Measurements from ENCODE around the gene ASB16.
A peak's percentile ranks its signal among the peaks of the same experiment; 100 is the strongest.

Gene ASB16

GRCh38 chr17:44205962-44206824 is 35.7 kb downstream of the ASB16 start:
- ATAC-seq (ENCODE audit: low read depth) (no peak), DNase-seq (ENCODE audit: low spot score in 2 of 2) (no peak)
- Mint-ChIP-seq H3K4me3 (no peak overlapping the region), H3K9me3 (no peaks in the 10 kb centered on the region), H3K27me3 (no peaks in the 10 kb centered on the region), H3K27ac (no peak overlapping the region), H3K4me1 (peaks cover 33% of the 10 kb centered on the region), H3K36me3 (peaks cover 18% of the 10 kb centered on the region)

GRCh38 chr17:44206825-44207155 is 36.3 kb downstream of the ASB16 start:
- ATAC-seq (ENCODE audit: low read depth) (no peak), DNase-seq (ENCODE audit: low spot score in 2 of 2) (no peak)
- no peaks in the 10 kb centered on the region for H3K9me3 Mint-ChIP-seq
- no peak overlapping the region for H3K27ac Mint-ChIP-seq
- peaks cover 32% of the 10 kb centered on the region for H3K4me1 Mint-ChIP-seq
- H3K4me3 Mint-ChIP-seq: no peak overlapping the region
- H3K36me3 Mint-ChIP-seq: peaks cover 18% of the 10 kb centered on the region
- no peaks in the 10 kb centered on the region for H3K27me3 Mint-ChIP-seq

- Mint-ChIP-seq H3K4me1 (peaks cover 34% of the 10 kb centered on the region), H3K9me3 (no peaks in the 10 kb centered on the region), H3K36me3 (peaks cover 18% of the 10 kb centered on the region), H3K4me3 (no peak overlapping the region), H3K27me3 (no peaks in the 10 kb centered on the region), H3K27ac (no peak overlapping the region)
- ATAC-seq (ENCODE audit: low read depth) (no peak), DNase-seq (ENCODE audit: low spot score in 2 of 2) (no peak)
Measured at GRCh38 chr17:44207319-44207718, 36.8 kb downstream of the ASB16 start.

GRCh38 chr17:44207743-44208142 is 37.2 kb downstream of the ASB16 start:
- Mint-ChIP-seq H3K4me1 (peaks cover 33% of the 10 kb centered on the region), H3K27ac (no peak overlapping the region), H3K9me3 (no peaks in the 10 kb centered on the region), H3K27me3 (no peaks in the 10 kb centered on the region), H3K4me3 (no peak overlapping the region), H3K36me3 (peaks cover 18% of the 10 kb centered on the region)
- DNase-seq (ENCODE audit: low spot score in 2 of 2) (no peak), ATAC-seq (ENCODE audit: low read depth) (no peak)

- no peaks in the 10 kb centered on the region for H3K27me3 Mint-ChIP-seq
- H3K4me3 Mint-ChIP-seq: peak overlapping the region; percentile 58
- ATAC-seq (ENCODE audit: low read depth) (peak; percentile 28), DNase-seq (ENCODE audit: low spot score in 2 of 2) (no peak)
- no peaks in the 10 kb centered on the region for H3K9me3 Mint-ChIP-seq
- peaks cover 27% of the 10 kb centered on the region for H3K36me3 Mint-ChIP-seq
- H3K4me1 Mint-ChIP-seq: peaks cover 32% of the 10 kb centered on the region
- H3K27ac Mint-ChIP-seq: peak overlapping the region; percentile 83
Measured at GRCh38 chr17:44209786-44210341, 39.4 kb downstream of the ASB16 start.

GRCh38 chr17:44210342-44211192 is 40.1 kb downstream of the ASB16 start:
- Mint-ChIP-seq H3K4me3 (peak overlapping the region; percentile 58), H3K27me3 (no peaks in the 10 kb centered on the region), H3K4me1 (peaks cover 39% of the 10 kb centered on the region), H3K27ac (peak overlapping the region; percentile 83), H3K36me3 (peaks cover 31% of the 10 kb centered on the region), H3K9me3 (no peaks in the 10 kb centered on the region)
- DNase-seq (ENCODE audit: low spot score in 2 of 2) (peak; percentile 95 to 97), ATAC-seq (ENCODE audit: low read depth) (peak; percentile 97)

GRCh38 chr17:44211281-44212265 is 41.1 kb downstream of the ASB16 start:
- DNase-seq (ENCODE audit: low spot score in 2 of 2) (no peak), ATAC-seq (ENCODE audit: low read depth) (no peak)
- Mint-ChIP-seq H3K4me1 (peaks cover 44% of the 10 kb centered on the region), H3K27me3 (no peaks in the 10 kb centered on the region), H3K36me3 (peaks cover 35% of the 10 kb centered on the region), H3K27ac (no peak overlapping the region), H3K9me3 (no peaks in the 10 kb centered on the region), H3K4me3 (no peak overlapping the region)

- H3K36me3 Mint-ChIP-seq: peaks cover 32% of the 10 kb centered on the region
- no peak for ATAC-seq (ENCODE audit: low read depth)
- H3K4me1 Mint-ChIP-seq: peaks cover 52% of the 10 kb centered on the region
Measured at GRCh38 chr17:44212507-44213402, 42.3 kb downstream of the ASB16 start.

GRCh38 chr17:44213403-44214229 is 43.1 kb downstream of the ASB16 start:
- peaks cover 47% of the 10 kb centered on the region for H3K4me1 Mint-ChIP-seq
- DNase-seq (ENCODE audit: low spot score in 2 of 2) (no peak), ATAC-seq (ENCODE audit: low read depth) (no peak)
- H3K36me3 Mint-ChIP-seq: peaks cover 26% of the 10 kb centered on the region
- peak overlapping the region; percentile 87 for H3K27ac Mint-ChIP-seq
- H3K4me3 Mint-ChIP-seq: no peak overlapping the region
- no peaks in the 10 kb centered on the region for H3K9me3 Mint-ChIP-seq
- H3K27me3 Mint-ChIP-seq: no peaks in the 10 kb centered on the region

More at GRCh38 chr17:44212507-44213402, 42.3 kb downstream of the ASB16 start:
- Mint-ChIP-seq H3K27ac (peak overlapping the region; percentile 87), H3K9me3 (no peaks in the 10 kb centered on the region), H3K27me3 (no peaks in the 10 kb centered on the region), H3K4me3 (no peak overlapping the region)
- DNase-seq (ENCODE audit: low spot score in 2 of 2): no peak

- H3K36me3 Mint-ChIP-seq: peaks cover 24% of the 10 kb centered on the region
- DNase-seq (ENCODE audit: low spot score in 2 of 2) (no peak), ATAC-seq (ENCODE audit: low read depth) (no peak)
- H3K27ac Mint-ChIP-seq: peak overlapping the region; percentile 87
- no peaks in the 10 kb centered on the region for H3K27me3 Mint-ChIP-seq
- no peaks in the 10 kb centered on the region for H3K9me3 Mint-ChIP-seq
- H3K4me1 Mint-ChIP-seq: peaks cover 47% of the 10 kb centered on the region
- no peak overlapping the region for H3K4me3 Mint-ChIP-seq
Measured at GRCh38 chr17:44214230-44214494, 43.7 kb downstream of the ASB16 start.

- H3K36me3 Mint-ChIP-seq: peaks cover 22% of the 10 kb centered on the region
- ATAC-seq (ENCODE audit: low read depth) (no peak), DNase-seq (ENCODE audit: low spot score in 2 of 2) (no peak)
- H3K4me3 Mint-ChIP-seq: peak overlapping the region; percentile 77
- H3K27ac Mint-ChIP-seq: peak overlapping the region; percentile 87
- H3K4me1 Mint-ChIP-seq: peaks cover 47% of the 10 kb centered on the region
- no peaks in the 10 kb centered on the region for H3K27me3 Mint-ChIP-seq
- H3K9me3 Mint-ChIP-seq: no peaks in the 10 kb centered on the region
Measured at GRCh38 chr17:44214896-44215295, 44.4 kb downstream of the ASB16 start.

- Mint-ChIP-seq H3K36me3 (peaks cover 20% of the 10 kb centered on the region), H3K27me3 (no peaks in the 10 kb centered on the region), H3K4me1 (peaks cover 43% of the 10 kb centered on the region), H3K9me3 (no peaks in the 10 kb centered on the region), H3K4me3 (peak overlapping the region; percentile 77), H3K27ac (peak overlapping the region; percentile 87)
- ATAC-seq (ENCODE audit: low read depth) (peak; percentile 50), DNase-seq (ENCODE audit: low spot score in 2 of 2) (peak; percentile 60 to 72)
Measured at GRCh38 chr17:44216173-44216572, 45.7 kb downstream of the ASB16 start.

All from memory B cell (primary cell).